ENCODE measurements around the gene TGFBRAP1.

TGFBRAP1 gene

GRCh38 chr2:105338020-105338385 is 8.5 kb upstream of the TGFBRAP1 start:
- peaks cover 18% of the 10 kb centered on the region for H3K36me3 Mint-ChIP-seq (ENCODE audit: low read depth)
- TF ChIP-seq, protein P1, sequence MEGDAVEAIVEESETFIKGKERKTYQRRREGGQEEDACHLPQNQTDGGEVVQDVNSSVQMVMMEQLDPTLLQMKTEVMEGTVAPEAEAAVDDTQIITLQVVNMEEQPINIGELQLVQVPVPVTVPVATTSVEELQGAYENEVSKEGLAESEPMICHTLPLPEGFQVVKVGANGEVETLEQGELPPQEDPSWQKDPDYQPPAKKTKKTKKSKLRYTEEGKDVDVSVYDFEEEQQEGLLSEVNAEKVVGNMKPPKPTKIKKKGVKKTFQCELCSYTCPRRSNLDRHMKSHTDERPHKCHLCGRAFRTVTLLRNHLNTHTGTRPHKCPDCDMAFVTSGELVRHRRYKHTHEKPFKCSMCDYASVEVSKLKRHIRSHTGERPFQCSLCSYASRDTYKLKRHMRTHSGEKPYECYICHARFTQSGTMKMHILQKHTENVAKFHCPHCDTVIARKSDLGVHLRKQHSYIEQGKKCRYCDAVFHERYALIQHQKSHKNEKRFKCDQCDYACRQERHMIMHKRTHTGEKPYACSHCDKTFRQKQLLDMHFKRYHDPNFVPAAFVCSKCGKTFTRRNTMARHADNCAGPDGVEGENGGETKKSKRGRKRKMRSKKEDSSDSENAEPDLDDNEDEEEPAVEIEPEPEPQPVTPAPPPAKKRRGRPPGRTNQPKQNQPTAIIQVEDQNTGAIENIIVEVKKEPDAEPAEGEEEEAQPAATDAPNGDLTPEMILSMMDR (IDR thresholded peaks at IDR 0.05; ENCODE audit: unreplicated experiment in 3 of 3) = no peak
- H3K9me3 Mint-ChIP-seq = no peaks in the 10 kb centered on the region
- H3K27me3 Mint-ChIP-seq (ENCODE audit: low read depth) = no peaks in the 10 kb centered on the region
- peak overlapping the region; percentile 100 for H3K27ac Mint-ChIP-seq
- H3K4me3 Mint-ChIP-seq = peak overlapping the region; percentile 98 to 100 (median 98)
- peaks cover 27% of the 10 kb centered on the region for H3K4me1 Mint-ChIP-seq

- peaks cover 13% of the 10 kb centered on the region for H3K36me3 Mint-ChIP-seq (ENCODE audit: low read depth)
- TF ChIP-seq, protein P1 (IDR thresholded peaks at IDR 0.05; ENCODE audit: unreplicated experiment in 3 of 3) = no peak
- peaks cover 27% of the 10 kb centered on the region for H3K4me1 Mint-ChIP-seq
- H3K27ac Mint-ChIP-seq = peak within 1 kb of the TSS; percentile 100
- H3K27me3 Mint-ChIP-seq (ENCODE audit: low read depth) = no peaks in the 10 kb centered on the region
- H3K9me3 Mint-ChIP-seq = no peaks in the 10 kb centered on the region
- peak within 1 kb of the TSS; percentile 98 to 100 (median 98) for H3K4me3 Mint-ChIP-seq
Observed at GRCh38 chr2:105337122-105338019, 7.8 kb upstream of the TGFBRAP1 start, which contains the start of gene C2orf49. Gene C2orf49 (plus strand): TSS chr2:105337540. CDS start chr2:105337588, 48 bp downstream.

DNA sequence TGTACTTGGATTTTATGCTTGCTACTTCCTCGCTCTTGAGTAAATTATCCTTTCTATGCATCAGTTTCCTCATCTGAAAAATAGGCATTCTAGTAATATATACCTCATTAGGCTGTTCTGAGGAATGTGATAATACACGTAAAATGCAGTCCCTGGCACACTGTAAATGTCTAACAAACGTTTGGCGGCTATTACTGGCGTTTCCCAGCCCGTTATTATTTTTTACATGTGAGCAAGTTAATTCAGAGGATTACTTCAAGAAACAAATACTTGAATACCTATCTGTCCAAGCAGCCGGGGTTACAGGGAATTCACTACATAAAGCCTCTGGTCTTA is 7.2 kb upstream of the TGFBRAP1 start:
- H3K9me3 Mint-ChIP-seq = no peaks in the 10 kb centered on the region
- TF ChIP-seq, protein P1 (IDR thresholded peaks at IDR 0.05; ENCODE audit: unreplicated experiment in 3 of 3) = no peak

GRCh38 chr2:105335469-105335868 is 5.9 kb upstream of the TGFBRAP1 start:
- Mint-ChIP-seq H3K9me3 (no peaks in the 10 kb centered on the region), H3K27me3 (ENCODE audit: low read depth) (no peaks in the 10 kb centered on the region), H3K27ac (peak overlapping the region in 2 of 3 experiments; percentile 100), H3K36me3 (ENCODE audit: low read depth) (peaks cover 6% of the 10 kb centered on the region), H3K4me3 (peak overlapping the region; percentile 98 to 100 (median 98)), H3K4me1 (peaks cover 27% of the 10 kb centered on the region)
- TF ChIP-seq, protein P1 (IDR thresholded peaks at IDR 0.05; ENCODE audit: unreplicated experiment in 3 of 3) = no peak

More for the DNA sequence above, 7.2 kb upstream of the TGFBRAP1 start:
- Mint-ChIP-seq H3K27ac (peak overlapping the region; percentile 100), H3K4me1 (peaks cover 27% of the 10 kb centered on the region), H3K36me3 (ENCODE audit: low read depth) (peaks cover 11% of the 10 kb centered on the region), H3K27me3 (ENCODE audit: low read depth) (no peaks in the 10 kb centered on the region), H3K4me3 (peak overlapping the region; percentile 98 to 100 (median 98))

DNA sequence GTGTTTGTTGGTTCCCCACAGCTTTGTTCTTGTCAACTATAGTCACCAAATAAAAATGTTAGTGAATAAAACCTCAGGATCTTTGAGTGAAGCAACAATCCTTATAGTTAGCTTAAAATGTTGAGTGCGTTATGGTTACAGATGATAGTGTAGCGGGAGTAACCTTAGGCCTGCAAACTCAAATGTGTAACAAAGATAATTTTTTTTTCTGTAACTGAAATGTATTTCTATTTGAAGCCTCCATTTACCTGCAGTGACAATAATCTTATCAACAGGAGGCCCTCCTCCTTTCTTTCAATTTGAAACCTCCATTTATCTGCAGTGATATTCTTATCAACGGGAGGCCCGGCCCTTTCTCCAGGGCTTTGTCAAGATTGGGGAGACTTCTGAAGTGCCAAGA is 4.7 kb upstream of the TGFBRAP1 start:
- H3K27me3 Mint-ChIP-seq (ENCODE audit: low read depth) = peaks cover under 1% of the 10 kb centered on the region
- peak overlapping the region in 1 of 3 experiments; percentile 20 for H3K4me3 Mint-ChIP-seq
- TF ChIP-seq, protein P1 (IDR thresholded peaks at IDR 0.05; ENCODE audit: unreplicated experiment in 3 of 3) = no peak
- no peaks in the 10 kb centered on the region for H3K36me3 Mint-ChIP-seq (ENCODE audit: low read depth)
- no peaks in the 10 kb centered on the region for H3K9me3 Mint-ChIP-seq
- no peak overlapping the region for H3K27ac Mint-ChIP-seq
- H3K4me1 Mint-ChIP-seq = peaks cover 31% of the 10 kb centered on the region

Data from nephron (organoid).